Effector memory CD4-positive, alpha-beta T cell (primary cell): ENCODE results near the gene PRKAG2.

Experiments
- DNase-seq, 3 donors: peaks; one replicate each; pipeline ENCODE4 v3.0.0-alpha.2; 2020
- H3K27ac ChIP-seq: 2 replicates; pipeline ENCODE4 v1.7.0; 2013; ENCODE audit warnings: mild to moderate bottlenecking, low read length, moderate library complexity; ENCODE audit not compliant: insufficient read depth, poor library complexity, severe bottlenecking
- H3K27me3 ChIP-seq: replicated peaks from 2 replicates; pipeline ENCODE4 v1.7.0; 2013; ENCODE audit warnings: mild to moderate bottlenecking, low read length; ENCODE audit not compliant: insufficient read depth, control insufficient read depth, poor library complexity, severe bottlenecking
- H3K36me3 ChIP-seq: 2 replicates; pipeline ENCODE4 v1.7.0; 2013; ENCODE audit warnings: mild to moderate bottlenecking, low read length, moderate library complexity; ENCODE audit not compliant: control insufficient read depth, insufficient read depth
- H3K4me1 ChIP-seq: 2 replicates; pipeline ENCODE4 v1.7.0; 2013; ENCODE audit warnings: low read length, mild to moderate bottlenecking; ENCODE audit not compliant: control insufficient read depth, insufficient read depth, poor library complexity, severe bottlenecking
- H3K4me3 ChIP-seq: 2 replicates; pipeline ENCODE4 v1.7.0; 2013; ENCODE audit warnings: low read length, low read depth, mild to moderate bottlenecking; ENCODE audit not compliant: insufficient read depth, poor library complexity, severe bottlenecking
- H3K9me3 ChIP-seq: 2 replicates; pipeline ENCODE4 v1.7.0; 2013; ENCODE audit warnings: mild to moderate bottlenecking, low read length, moderate library complexity; ENCODE audit not compliant: control insufficient read depth

The PRKAG2 gene

GRCh38 chr7:151895008-151895630, 18.2 kb upstream of the PRKAG2 start:
- H3K4me1 ChIP-seq = no peaks in the 10 kb centered on the region
- H3K27ac ChIP-seq = no peak overlapping the region
- DNase-seq = no peak
- no peaks in the 10 kb centered on the region for H3K36me3 ChIP-seq
- H3K4me3 ChIP-seq = no peak overlapping the region
- H3K27me3 ChIP-seq = no peaks in the 10 kb centered on the region
- no peaks in the 10 kb centered on the region for H3K9me3 ChIP-seq

DNA sequence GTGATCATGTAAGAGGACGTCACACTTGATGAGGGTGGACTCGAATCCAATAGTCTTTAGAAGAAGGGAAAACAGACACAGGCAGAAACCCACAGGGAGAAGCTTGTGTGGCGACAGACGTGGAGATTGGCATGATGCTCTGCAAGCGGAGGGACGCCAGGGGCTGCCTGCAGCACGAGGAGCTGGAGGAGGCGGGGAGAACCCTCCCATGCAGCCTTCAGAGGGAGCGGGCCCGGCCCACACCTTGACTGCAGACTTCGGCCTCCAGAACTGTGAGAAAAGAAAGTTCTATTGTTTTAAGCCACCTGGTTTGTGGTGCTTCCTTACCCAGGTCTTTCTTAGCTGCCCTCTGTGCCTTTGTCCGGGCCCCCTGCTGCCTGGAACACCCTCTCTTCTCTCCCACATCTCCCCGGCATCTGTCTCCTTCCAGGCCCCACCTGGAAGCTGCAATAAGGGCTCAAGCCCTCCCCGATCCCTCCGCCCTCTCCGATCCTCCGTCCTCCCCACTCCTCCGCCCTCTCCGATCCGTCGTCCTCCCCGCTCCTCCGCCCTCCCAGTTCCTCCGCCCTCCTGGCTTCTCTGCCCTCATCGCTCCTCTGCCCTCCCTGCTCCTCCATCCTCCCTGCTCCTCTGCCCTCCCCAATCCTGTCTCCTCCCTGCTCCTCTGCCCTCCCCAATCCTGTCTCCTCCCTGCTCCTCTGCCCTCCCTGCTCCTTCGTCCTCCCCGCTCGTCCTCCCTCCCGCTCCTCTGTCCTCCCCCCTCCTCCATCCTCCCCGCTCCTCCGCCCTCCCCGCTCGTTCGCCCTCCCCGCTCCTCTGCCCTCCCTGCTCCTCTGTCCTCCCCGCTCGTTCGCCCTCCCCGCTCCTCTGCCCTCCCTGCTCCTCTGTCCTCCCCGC, 17.4 kb upstream of the PRKAG2 start:
- Histone ChIP-seq H3K4me3 (no peak overlapping the region), H3K9me3 (no peaks in the 10 kb centered on the region), H3K4me1 (no peaks in the 10 kb centered on the region), H3K36me3 (no peaks in the 10 kb centered on the region), H3K27ac (no peak overlapping the region), H3K27me3 (peaks cover 2% of the 10 kb centered on the region)
- no peak for DNase-seq

DNA sequence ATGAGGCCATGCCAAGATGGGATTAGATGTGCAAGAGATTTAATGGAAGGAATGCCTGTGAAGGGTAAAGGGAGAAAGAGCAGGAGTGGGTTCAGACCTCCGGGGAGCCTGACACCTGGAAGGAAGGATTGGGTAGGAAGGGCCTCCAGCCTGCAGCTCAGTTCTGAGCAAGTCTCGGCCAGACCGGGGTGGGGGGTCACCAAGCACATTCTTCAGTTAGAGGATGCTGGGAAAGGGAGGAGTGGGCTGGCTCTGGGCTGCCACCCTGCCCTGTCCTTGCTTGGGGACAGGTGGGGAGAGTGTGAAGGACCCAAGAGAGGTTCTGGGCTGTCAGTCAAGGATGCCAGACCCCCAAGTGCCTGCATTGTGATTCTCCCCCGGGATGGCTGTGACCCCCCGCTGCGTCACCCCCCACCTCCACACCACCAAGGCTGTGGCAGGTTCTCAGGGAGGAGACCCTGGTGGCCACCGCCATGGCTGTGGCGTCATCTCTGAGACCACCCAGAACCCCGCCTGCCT, 16.5 kb upstream of the PRKAG2 start:
- H3K4me1 ChIP-seq = no peaks in the 10 kb centered on the region
- peaks cover 3% of the 10 kb centered on the region for H3K27me3 ChIP-seq
- no peaks in the 10 kb centered on the region for H3K36me3 ChIP-seq
- DNase-seq = no peak
- H3K4me3 ChIP-seq = no peak overlapping the region
- H3K27ac ChIP-seq = no peak overlapping the region
- H3K9me3 ChIP-seq = no peaks in the 10 kb centered on the region

- Histone ChIP-seq H3K4me1 (no peaks in the 10 kb centered on the region), H3K27me3 (peaks cover 3% of the 10 kb centered on the region), H3K36me3 (no peaks in the 10 kb centered on the region), H3K9me3 (no peaks in the 10 kb centered on the region), H3K27ac (no peak overlapping the region), H3K4me3 (no peak overlapping the region)
- DNase-seq = no peak
Observed at GRCh38 chr7:151891753-151892152, 14.8 kb upstream of the PRKAG2 start.

- H3K27me3 ChIP-seq = peaks cover 3% of the 10 kb centered on the region
- no peaks in the 10 kb centered on the region for H3K9me3 ChIP-seq
- no peaks in the 10 kb centered on the region for H3K4me1 ChIP-seq
- no peak for DNase-seq
- H3K27ac ChIP-seq = no peak overlapping the region
- H3K4me3 ChIP-seq = no peak overlapping the region
- H3K36me3 ChIP-seq = no peaks in the 10 kb centered on the region
Observed at GRCh38 chr7:151891182-151891581, 14.3 kb upstream of the PRKAG2 start.

DNA sequence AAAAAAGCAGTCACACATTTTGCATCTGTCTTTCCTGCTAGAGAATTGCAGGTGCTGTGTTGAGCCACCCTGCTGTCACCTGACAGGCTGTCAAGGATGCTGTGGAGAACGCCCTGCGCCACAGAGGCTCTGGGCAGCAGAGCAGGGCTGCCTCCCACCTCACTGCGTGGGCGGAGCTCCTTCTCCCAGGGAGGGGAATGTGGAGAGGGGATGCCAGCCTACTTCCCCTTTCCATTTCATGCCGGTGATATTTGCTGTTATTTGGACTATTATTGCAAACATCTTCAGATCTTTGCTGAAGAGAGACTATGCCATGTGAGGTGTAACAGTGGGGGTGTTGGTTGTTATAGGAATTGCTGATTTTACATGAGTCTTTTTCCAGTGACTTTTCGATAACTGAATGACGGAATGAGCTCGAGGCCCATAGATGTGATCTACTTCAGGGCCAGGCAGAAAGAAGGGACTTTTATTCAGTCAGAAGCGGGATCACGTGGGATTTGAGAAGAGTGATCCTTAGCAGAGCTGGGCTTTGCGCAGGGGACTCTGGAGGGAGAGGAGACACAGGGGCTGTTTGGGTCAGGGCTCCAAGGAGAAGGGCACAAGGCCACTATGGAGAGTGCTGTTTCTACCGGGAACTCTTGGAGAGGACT, 13.6 kb upstream of the PRKAG2 start:
- peaks cover 3% of the 10 kb centered on the region for H3K27me3 ChIP-seq
- DNase-seq = no peak
- no peak overlapping the region for H3K4me3 ChIP-seq

GRCh38 chr7:151889406-151890354, 12.8 kb upstream of the PRKAG2 start:
- H3K27ac ChIP-seq = no peak overlapping the region
- H3K4me3 ChIP-seq = no peak overlapping the region
- H3K4me1 ChIP-seq = no peaks in the 10 kb centered on the region
- H3K9me3 ChIP-seq = no peaks in the 10 kb centered on the region
- no peaks in the 10 kb centered on the region for H3K36me3 ChIP-seq
- no peak for DNase-seq
- H3K27me3 ChIP-seq = peaks cover 3% of the 10 kb centered on the region

More for the DNA sequence above, 13.6 kb upstream of the PRKAG2 start:
- Histone ChIP-seq H3K36me3 (no peaks in the 10 kb centered on the region), H3K27ac (no peak overlapping the region), H3K9me3 (no peaks in the 10 kb centered on the region), H3K4me1 (no peaks in the 10 kb centered on the region)

GRCh38 chr7:151888079-151889067, 11.5 kb upstream of the PRKAG2 start:
- Histone ChIP-seq H3K27me3 (peaks cover 3% of the 10 kb centered on the region), H3K9me3 (no peaks in the 10 kb centered on the region), H3K36me3 (no peaks in the 10 kb centered on the region), H3K27ac (no peak overlapping the region), H3K4me1 (no peaks in the 10 kb centered on the region), H3K4me3 (no peak overlapping the region)
- no peak for DNase-seq
